Stimulated activated CD8-positive, alpha-beta memory T cell treated with anti-CD3 and anti-CD28 coated beads, Interleukin-12 subunit alpha, Interleukin-12 subunit beta, amount 100 ng/mL, for 4 hours (primary cell): Measurements from ENCODE around the gene VASP.

Experiments used
- DNase-seq: peaks from one replicate; pipeline ENCODE4 v3.0.0-alpha.2; 2020; ENCODE audit warnings: low read depth

The VASP gene

DNA sequence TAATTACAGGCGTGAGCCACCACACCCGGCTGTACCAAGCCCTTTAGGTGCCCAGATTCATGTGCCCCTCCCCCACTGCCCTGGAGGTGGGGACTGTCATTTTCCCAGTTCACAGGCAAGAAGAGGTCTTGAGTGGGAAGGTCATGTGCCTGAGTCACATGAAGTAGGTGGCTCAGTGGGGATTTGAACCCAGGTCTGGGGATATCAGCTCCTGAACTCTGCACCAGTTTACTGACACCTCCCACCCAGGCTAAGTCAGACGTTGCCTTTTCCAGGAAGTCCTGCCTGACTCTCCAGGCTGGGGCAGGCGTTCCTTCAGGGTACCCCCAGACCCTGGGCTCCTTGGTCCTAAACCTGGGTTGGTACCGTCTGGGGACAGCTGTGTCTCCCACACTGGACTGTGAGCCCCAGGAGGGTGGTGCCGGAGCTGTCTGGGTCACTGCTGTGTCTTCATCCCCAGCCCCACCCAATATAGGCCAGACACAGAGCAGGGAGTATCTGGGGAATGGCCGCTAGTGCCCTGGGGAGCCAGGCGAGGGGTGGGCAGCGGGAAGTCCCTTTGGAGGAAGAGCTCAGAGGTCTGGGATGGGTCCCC is 8.6 kb downstream of the VASP start:
- DNase-seq = no peak

GRCh38 chr19:45517238-45517637 is 10.0 kb downstream of the VASP start:
- DNase-seq = no peak

DNA sequence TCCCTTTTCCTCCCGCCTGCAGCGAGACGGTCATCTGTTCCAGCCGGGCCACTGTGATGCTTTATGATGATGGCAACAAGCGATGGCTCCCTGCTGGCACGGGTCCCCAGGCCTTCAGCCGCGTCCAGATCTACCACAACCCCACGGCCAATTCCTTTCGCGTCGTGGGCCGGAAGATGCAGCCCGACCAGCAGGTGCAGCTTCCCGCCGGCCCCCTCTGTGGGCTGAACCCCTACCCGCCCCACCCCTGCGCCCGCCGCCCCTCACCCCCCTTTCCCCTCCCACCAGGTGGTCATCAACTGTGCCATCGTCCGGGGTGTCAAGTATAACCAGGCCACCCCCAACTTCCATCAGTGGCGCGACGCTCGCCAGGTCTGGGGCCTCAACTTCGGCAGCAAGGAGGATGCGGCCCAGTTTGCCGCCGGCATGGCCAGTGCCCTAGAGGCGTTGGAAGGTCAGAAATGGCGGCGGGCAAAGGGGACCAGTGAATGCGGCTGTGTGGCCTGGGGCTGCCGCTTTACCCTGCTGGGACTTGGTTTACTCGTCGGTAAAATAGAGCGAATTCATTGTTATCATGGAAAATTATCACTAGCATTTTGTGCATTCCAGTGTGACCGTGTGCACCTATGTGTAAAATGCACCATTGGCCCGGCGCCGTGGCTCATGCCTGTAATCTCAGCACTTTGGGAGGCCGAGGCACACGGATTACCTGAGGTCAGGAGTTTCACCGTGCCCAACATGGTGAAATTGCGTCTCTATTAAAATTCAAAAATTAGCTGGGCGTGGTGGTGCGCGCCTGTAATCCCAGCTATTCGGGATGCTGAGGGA is 10.6 kb downstream of the VASP start:
- DNase-seq = no peak

DNA sequence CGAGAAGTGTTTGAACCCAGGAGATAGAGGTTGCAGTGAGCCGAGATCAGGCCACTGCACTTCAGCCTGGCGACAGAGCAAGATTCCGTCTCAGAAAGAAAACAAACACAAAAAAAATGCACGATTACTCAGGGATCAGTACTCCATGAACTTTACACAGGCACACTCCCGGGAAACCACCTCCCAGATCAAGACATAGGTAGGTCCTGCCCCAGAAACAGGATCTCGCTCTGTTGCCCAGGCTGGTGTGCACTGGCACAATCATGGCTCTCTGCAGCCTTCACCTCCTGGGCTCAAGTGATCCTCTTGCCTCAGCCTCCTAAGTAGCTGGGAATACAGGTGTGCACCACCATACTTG is 11.2 kb downstream of the VASP start:
- DNase-seq = no peak

- DNase-seq = no peak
Observed at GRCh38 chr19:45522010-45522941, 15.0 kb downstream of the VASP start.

- DNase-seq = no peak
Observed at GRCh38 chr19:45523642-45524256, 16.5 kb downstream of the VASP start.

DNA sequence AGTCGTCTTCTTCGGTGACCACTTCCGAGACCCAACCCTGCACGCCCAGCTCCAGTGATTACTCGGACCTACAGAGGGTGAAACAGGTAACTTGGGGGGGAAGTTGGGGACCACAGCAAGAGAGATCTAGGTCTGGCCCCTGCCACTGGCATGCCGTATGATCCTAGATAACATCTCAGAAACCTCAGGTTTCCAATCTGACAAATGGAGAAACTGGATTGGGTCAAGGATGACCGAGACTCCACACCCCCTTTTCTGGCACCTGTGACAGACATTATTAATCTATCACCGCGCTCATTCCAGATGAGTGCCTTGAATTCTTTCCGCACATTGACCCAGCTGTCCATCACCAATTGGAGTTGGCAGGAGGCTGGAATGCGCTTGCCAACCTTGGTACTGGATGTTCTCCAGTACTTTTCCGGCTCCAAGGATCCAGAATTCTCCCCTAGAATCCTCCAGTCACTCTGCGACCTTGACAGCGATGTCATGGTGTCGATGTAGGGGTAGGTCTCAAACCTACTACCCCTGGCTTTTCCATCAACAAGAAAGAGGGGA is 17.4 kb downstream of the VASP start:
- DNase-seq = no peak

DNA sequence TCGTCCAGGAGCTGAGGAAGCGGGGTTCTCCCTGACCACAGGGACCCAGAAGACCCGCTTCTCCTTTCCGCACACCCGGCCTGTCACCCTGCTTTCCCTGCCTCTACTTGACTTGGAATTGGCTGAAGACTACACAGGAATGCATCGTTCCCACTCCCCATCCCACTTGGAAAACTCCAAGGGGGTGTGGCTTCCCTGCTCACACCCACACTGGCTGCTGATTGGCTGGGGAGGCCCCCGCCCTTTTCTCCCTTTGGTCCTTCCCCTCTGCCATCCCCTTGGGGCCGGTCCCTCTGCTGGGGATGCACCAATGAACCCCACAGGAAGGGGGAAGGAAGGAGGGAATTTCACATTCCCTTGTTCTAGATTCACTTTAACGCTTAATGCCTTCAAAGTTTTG is 18.9 kb downstream of the VASP start:
- DNase-seq = no peak

GRCh38 chr19:45526971-45527370 is 19.7 kb downstream of the VASP start:
- DNase-seq = no peak

- no peak for DNase-seq
Observed at GRCh38 chr19:45527731-45528130, 20.5 kb downstream of the VASP start.

DNA sequence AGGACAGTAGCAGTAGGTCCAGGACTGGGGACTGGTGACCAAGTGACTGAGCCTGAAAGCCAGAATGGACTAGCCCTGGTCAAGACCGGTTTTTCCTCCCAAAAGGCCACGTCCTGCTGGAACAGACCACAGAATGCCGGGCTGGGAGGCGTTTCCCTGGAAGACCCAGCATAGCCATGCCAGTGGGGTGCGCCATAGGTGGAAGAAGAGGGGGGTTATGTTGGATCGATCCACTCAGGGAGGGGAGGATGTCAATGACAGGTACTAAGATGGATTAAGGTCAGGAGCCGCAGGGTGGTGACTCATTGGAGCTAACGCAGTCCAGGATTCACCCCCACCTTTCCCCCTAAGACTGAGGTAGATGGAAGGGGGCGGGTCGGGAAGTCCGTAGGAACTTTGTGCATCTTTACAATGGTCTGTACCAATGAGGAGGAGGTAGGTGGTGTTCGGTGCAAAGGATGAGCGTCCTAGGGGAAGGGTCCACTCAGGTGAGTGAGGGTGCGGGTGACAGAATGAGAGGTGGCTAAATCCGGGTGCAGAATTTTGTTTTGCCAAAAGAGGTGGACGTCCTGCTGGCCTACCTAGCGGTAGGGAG is 21.0 kb downstream of the VASP start:
- no peak for DNase-seq

- DNase-seq = no peak
Observed at GRCh38 chr19:45528744-45529419, 21.6 kb downstream of the VASP start.

GRCh38 chr19:45529420-45529785 is 22.1 kb downstream of the VASP start:
- no peak for DNase-seq

- DNase-seq = no peak
Observed at GRCh38 chr19:45531349-45531748, 24.1 kb downstream of the VASP start.

DNA sequence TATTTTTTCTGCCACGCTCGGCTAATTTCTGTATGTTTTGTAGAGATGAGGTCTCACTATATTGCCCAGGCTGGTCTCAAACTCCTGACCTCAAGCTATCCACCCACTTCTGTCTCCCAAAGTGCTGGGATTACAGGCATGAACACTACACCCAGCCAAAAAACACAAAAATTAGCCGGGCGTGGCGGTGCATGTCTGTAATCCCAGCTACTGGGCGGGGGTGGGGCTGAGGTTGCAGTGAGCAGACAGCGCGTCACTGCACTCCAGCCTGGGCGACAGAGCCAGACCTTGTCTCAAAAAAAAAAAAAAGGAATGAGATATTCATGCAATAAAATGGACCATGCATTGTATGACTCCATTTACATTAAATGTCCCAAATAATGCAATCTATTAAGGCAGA is 32.2 kb downstream of the VASP start:
- DNase-seq = no peak

GRCh38 chr19:45542234-45542668 is 35.0 kb downstream of the VASP start:
- no peak for DNase-seq

GRCh38 chr19:45547211-45547770 is 40.0 kb downstream of the VASP start:
- DNase-seq = no peak

DNA sequence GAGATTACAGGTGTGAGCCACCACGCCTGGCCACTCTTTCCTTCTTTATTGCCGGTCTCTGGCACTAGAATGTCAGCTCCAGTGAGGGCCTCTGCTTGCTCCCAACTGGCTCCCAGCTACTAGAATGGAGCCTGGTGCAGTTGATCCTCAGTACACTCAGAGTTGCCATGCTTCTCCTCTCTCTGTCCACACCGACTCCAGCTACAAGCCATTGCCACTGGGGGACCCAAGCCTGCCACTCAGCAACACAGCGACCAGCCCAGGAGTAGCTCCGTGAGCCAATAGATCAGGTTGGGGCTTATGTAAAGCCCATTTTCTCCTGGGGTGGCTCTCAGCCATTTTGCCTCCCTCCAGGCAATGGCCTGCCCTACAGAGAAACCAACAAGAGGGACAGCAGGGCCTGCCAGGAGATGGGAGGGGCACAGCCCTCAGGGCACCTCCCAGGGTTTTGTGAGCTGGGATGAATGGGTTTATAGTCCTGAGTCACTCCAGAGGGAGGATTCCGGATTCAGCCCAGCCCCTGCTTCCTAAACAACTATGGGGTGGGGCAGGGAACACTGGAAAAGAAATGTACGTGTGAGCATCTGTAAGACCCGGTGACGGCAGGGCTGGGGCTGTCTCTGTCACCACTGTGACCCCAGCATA is 40.8 kb downstream of the VASP start:
- DNase-seq = no peak

- DNase-seq = no peak
Observed at GRCh38 chr19:45553464-45553863, 46.2 kb downstream of the VASP start.

DNA sequence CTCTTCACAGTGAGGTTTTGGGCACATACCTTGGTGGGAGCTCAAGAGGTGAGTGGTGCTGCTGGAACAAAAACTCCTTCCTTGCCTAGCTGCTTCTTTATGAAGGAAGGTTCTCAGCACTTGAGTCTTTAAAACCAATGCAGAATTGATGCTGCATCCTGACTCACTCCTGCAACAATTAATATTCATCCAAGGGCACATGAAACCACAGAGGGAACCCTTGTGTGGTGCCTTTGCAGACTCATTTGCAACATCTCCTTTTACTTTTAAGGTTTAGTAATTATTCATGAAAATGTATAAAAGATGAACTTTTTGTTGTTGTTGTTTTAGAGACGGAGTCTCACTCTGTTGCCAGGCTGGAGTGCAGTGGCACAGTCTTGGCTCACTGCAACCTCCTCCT is 47.2 kb downstream of the VASP start:
- DNase-seq = no peak
